HepG2 (cell line): ENCODE results near the gene ARG1. TPM values are rescaled to one million over a fixed set of nuclear protein-coding genes. Genes with fewer than 3 reads are reported as not detected.

ENCODE experiments used
- BRCA1 ChIP-seq: sonication (generic); formaldehyde crosslinking; IDR thresholded peaks from 2 replicates; pipeline ENCODE4 v1.4.0; 2020; ENCODE audit warnings: missing genetic modification reagents
- FOXA3 ChIP-seq: IDR thresholded peaks from 2 replicates; pipeline ENCODE4 v1.6.1; 2016; ENCODE audit warnings: missing genetic modification reagents, missing compliant biosample characterization
- FOXO1 ChIP-seq: sonication (generic); formaldehyde crosslinking; IDR thresholded peaks from 2 replicates; pipeline ENCODE4 v1.4.0; 2020; ENCODE audit warnings: missing genetic modification reagents
- GABPB1 ChIP-seq: IDR thresholded peaks from 2 replicates; pipeline ENCODE4 v1.6.1; 2016; ENCODE audit warnings: mild to moderate bottlenecking, missing genetic modification reagents, moderate library complexity, missing compliant biosample characterization
- GATA4 ChIP-seq: sonication (generic); IDR thresholded peaks from 2 replicates; pipeline ENCODE4 v1.6.1; 2016; ENCODE audit warnings: antibody characterized with exemption, low read depth, borderline replicate concordance
- HOMEZ ChIP-seq: IDR thresholded peaks from 2 replicates; pipeline ENCODE4 v1.6.1; 2016; ENCODE audit warnings: low read depth
- KDM1A ChIP-seq: IDR thresholded peaks from 2 replicates; pipeline ENCODE4 v1.6.1; 2016; ENCODE audit warnings: missing compliant biosample characterization
- MAX ChIP-seq: IDR thresholded peaks from 2 replicates; pipeline ENCODE4 v1.6.1; 2012; ENCODE audit warnings: inconsistent platforms
- RERE ChIP-seq: IDR thresholded peaks from 2 replicates; pipeline ENCODE4 v1.6.1; 2016; ENCODE audit warnings: low read depth, missing genetic modification reagents, missing compliant biosample characterization
- SOX5 ChIP-seq: IDR thresholded peaks from 2 replicates; pipeline ENCODE4 v1.6.1; 2016; ENCODE audit warnings: borderline replicate concordance
- TEAD3 ChIP-seq: optimal IDR thresholded peaks from 2 replicates; pipeline ENCODE3; 2016; ENCODE audit warnings: borderline replicate concordance
- ZNF605 ChIP-seq: sonication (generic); formaldehyde crosslinking; IDR thresholded peaks from 2 replicates; pipeline ENCODE4 v1.8.0; 2022; ENCODE audit warnings: mild to moderate bottlenecking, missing genetic modification reagents
- ZNF609 ChIP-seq: sonication (generic); formaldehyde crosslinking; IDR thresholded peaks from 2 replicates; pipeline ENCODE4 v1.4.0; 2020; ENCODE audit warnings: mild to moderate bottlenecking, missing genetic modification reagents, borderline replicate concordance
- polyA plus RNA-seq, 8 experiments: library from polyadenylated mRNA; depleted of rRNA in 3 of 8; stranded (reverse) in 7 of 8; unstranded in 1 of 8; fragments of >200 nt; fragmentation: Illumina TruSeq in 4 of 8; extraction: Trizol in 4 of 8; gene quantifications; 2 replicates each; pipeline versions ENCODE4 v1.2.1 to v1.2.3, GENCODE V29; 2011 to 2016; ENCODE audit warnings: low read depth in 4 of 8, missing spikeins in 1 of 8, mixed read lengths in 1 of 8; ENCODE audit not compliant: insufficient read depth in 1 of 8
- total RNA-seq, 5 experiments: library from RNA; depleted of rRNA; stranded (reverse); fragments of >200 nt; fragmentation: Illumina TruSeq; extraction: Trizol; gene quantifications; 2 replicates each; pipeline ENCODE4 v1.2.3, GENCODE V29; 2016; ENCODE audit warnings: low read depth in 1 of 5

Gene ARG1
- total and polyA plus RNA-seq, 2 of the 13 experiments (the other 11 are each of a cell fraction or from before 2014, with no cell fraction given) = 2.2 to 11.2 TPM

- TF ChIP-seq GATA4 (peak; percentile 27; the same call in 1 of the 2 replicates), RERE (CRISPR knock-in tag) (peak; percentile 63; the same call in 1 of the 2 replicates), ZNF605 (CRISPR knock-in tag) (peak; percentile 16; the same call in 1 of the 2 replicates), HOMEZ (CRISPR knock-in tag) (peak; percentile 42; the same call in 1 of the 2 replicates), BRCA1 (0 out of 2 replicates have a peak, but pooled peaks have one; percentile 30), SOX5 (CRISPR knock-in tag) (peak; percentile 61; the same call in 1 of the 2 replicates), GABPB1 (CRISPR knock-in tag) (no peak), FOXA3 (peak; percentile 79), KDM1A (peak; percentile 24; the same call in 1 of the 2 replicates), MAX (peak; percentile 55; the same call in 1 of the 2 replicates), ZNF609 (peak; percentile 82), FOXO1 (CRISPR knock-in tag) (peak; percentile 86; the same call in 1 of the 2 replicates), TEAD3 (CRISPR knock-in tag) (peak; percentile 73)
Observed at GRCh38 chr6:131574133-131574532, 1.1 kb downstream of the ARG1 start (continued).
